Heart right ventricle (tissue), 16 donors: ENCODE results near the gene SLC35E3. TPM values are rescaled to one million over a fixed set of nuclear protein-coding genes. Genes with fewer than 3 reads are reported as not detected.

Experiments
- ATAC-seq, 8 donors: fragments of 200-7000 bp; cut with Tn5 transposase; one replicate each; pipeline ENCODE4 v1.9.1; 2020; ENCODE audit warnings: mild to moderate bottlenecking in 8 of 8, moderate library complexity in 8 of 8, moderate number of reproducible peaks in 1 of 8
- DNase-seq, 2 donors: peaks; one replicate each; pipeline ENCODE4 v3.0.0-alpha.2; 2020
- H3K27ac ChIP-seq, 10 donors: fragments of 200-600 bp; sonication (generic) in 2 of 10; one replicate each; pipeline versions ENCODE4 v1.5.0 to v1.8.0; 2020 to 2022; ENCODE audit warnings: mild to moderate bottlenecking in 3 of 10
- H3K27me3 ChIP-seq, 7 donors: fragments of 200-600 bp; one replicate each; pipeline ENCODE4 v1.8.0; 2021 to 2022; ENCODE audit warnings: mild to moderate bottlenecking in 2 of 7
- H3K36me3 ChIP-seq, 9 donors: fragments of 200-600 bp; sonication (generic) in 1 of 9; one replicate each; pipeline versions ENCODE4 v1.5.0 to v1.8.0; 2020 to 2022; ENCODE audit warnings: mild to moderate bottlenecking in 2 of 9
- H3K4me1 ChIP-seq, 9 donors: fragments of 200-600 bp; sonication (generic) in 1 of 9; one replicate each; pipeline versions ENCODE4 v1.5.0 to v1.8.0; 2020 to 2022; ENCODE audit warnings: mild to moderate bottlenecking in 4 of 9
- H3K4me3 ChIP-seq, 10 donors: fragments of 200-600 bp; sonication (generic) in 2 of 10; one replicate each; pipeline versions ENCODE4 v1.5.0 to v1.8.0; 2020 to 2022; ENCODE audit warnings: mild to moderate bottlenecking in 7 of 10, moderate library complexity in 2 of 10
- H3K9me3 ChIP-seq, 11 donors: fragments of 200-600 bp in 10 of 11; sonication (generic) in 2 of 11; one replicate each; pipeline versions ENCODE4 v1.5.0 to v1.8.0; 2013 to 2022; ENCODE audit warnings: mild to moderate bottlenecking in 2 of 11, control low read depth in 1 of 11, moderate library complexity in 1 of 11
- CTCF ChIP-seq, 9 donors: fragments of 200-600 bp; sonication (generic) in 2 of 9; IDR thresholded peaks; one replicate each; pipeline versions ENCODE4 v1.5.0 to v1.8.0; 2021 to 2022; ENCODE audit warnings: antibody characterized with exemption in 9 of 9, mild to moderate bottlenecking in 5 of 9, moderate library complexity in 1 of 9
- WGBS, 2 donors: extraction: QIAGEN DNeasy Blood & Tissue Kit; methylation state at CpG; one replicate each; pipeline ENCODE4 v1.1.7; 2013; ENCODE audit warnings: inconsistent platforms in 1 of 2; 5-methylcytosine and 5-hydroxymethylcytosine counted together
- intact Hi-C, 10 donors: fragments of 100-400 bp; cut with DNase I; formaldehyde crosslinking; loops; one replicate each; pipeline versions ENCODE4 v1.11.1 to v1.14.2; 2022
- polyA plus RNA-seq, 2 donors: library from polyadenylated mRNA; stranded (reverse); fragments of 200-250 nt; gene quantifications; one replicate each; pipeline ENCODE4 v1.2.3, GENCODE V29; 2013
- total RNA-seq, 10 donors: library from RNA; stranded (reverse); fragmentation: NEBNext Ultra II Directional in 3 of 10; extraction: Animal tissue kit (Norgen Biotek cat#: 25700) in 3 of 10; gene quantifications; one replicate each; pipeline versions ENCODE4 v1.2.1 to v1.2.4, GENCODE V29; 2021 to 2023
- donor health status: Arrhythmogenic right ventricular cardiomyopathy.
- donor health status: ischemic (EF 13 %, LVEDD 7.1; RV severe dilation, severe dysfunction).
- donor health status: healthy with polysubstance abuse.
- donor health status: DM: no; HTN: yes; CAD: no.
- donor health status: DM: no; HTN: no; CAD: no.
- donor health status: ischemic (EF 25% LVEDD 6.9; RV normal size, moderate dysfunction).
- donor health status: ischemic (EF 25% LVEDD 5.7; RV mildly dilated, moderate dysfunction).
- donor health status: healthy.
- donor health status: DM: yes; HTN: yes; CAD: no.
- donor health status: Ischemic cardiomyopathy.
- donor health status: ischemic (EF 35%, LVEDD 5.7; RV mildly dilated, moderate dysfunction).
- donor health status: nonischemic (EF 11% LVEDD 7.7; RV severe dilation, severe dysfunction).
- donor health status: DM: yes; HTN: yes; CAD: no.
- donor health status: PGD.
- donor health status: ischemic (EF 29% LVEDD 5.4; RV normal size, mild dysfunction).
- donor health status: nonischemic (EF 23%, LVEDD 6.1; RV moderate dilation, normal function).

The SLC35E3 gene
- total and polyA plus RNA-seq, 12 donors = 1.8 to 8.9 (median 6.2) TPM

GRCh38 chr12:68759852-68760251 is 13.9 kb downstream of the SLC35E3 start:
- Histone ChIP-seq H3K4me1 (no peaks in the 10 kb centered on the region), H3K27me3 (no peaks in the 10 kb centered on the region), H3K9me3 (no peaks in the 10 kb centered on the region), H3K27ac (no peak overlapping the region), H3K36me3 (peaks cover 0 to 93% (median 7%) of the 10 kb centered on the region in 9 donors), H3K4me3 (no peak overlapping the region)
- TF ChIP-seq CTCF (IDR thresholded peaks at IDR 0.05) = no peak
- intact Hi-C loops = loop anchor here in 1 of 10 donors (5.0 kb wide), 1 partner anchor 47 kb away; the partner anchor contains the start of gene MDM2
- WGBS, 2 donors = 88 to 90% methylated on average over 5 of the region's 5 CpGs
- ATAC-seq = no peak
- DNase-seq = no peak

- WGBS, 2 donors = 93 to 94% methylated on average over 7 of the region's 7 CpGs
- no peaks in the 10 kb centered on the region for H3K9me3 ChIP-seq
- no peaks in the 10 kb centered on the region for H3K4me1 ChIP-seq
- no peak overlapping the region for H3K27ac ChIP-seq
- DNase-seq (no peak), ATAC-seq (no peak)
- TF ChIP-seq CTCF (IDR thresholded peaks at IDR 0.05) = no peak
- H3K27me3 ChIP-seq = no peaks in the 10 kb centered on the region
- intact Hi-C loops = no loop called here
- H3K4me3 ChIP-seq = no peak overlapping the region
- peaks cover 0 to 92% (median 4%) of the 10 kb centered on the region in 9 donors for H3K36me3 ChIP-seq
Measured at GRCh38 chr12:68760806-68761441, 14.9 kb downstream of the SLC35E3 start.

- no peak for TF ChIP-seq CTCF (IDR thresholded peaks at IDR 0.05)
- Histone ChIP-seq H3K9me3 (no peaks in the 10 kb centered on the region), H3K27me3 (no peaks in the 10 kb centered on the region), H3K4me1 (no peaks in the 10 kb centered on the region), H3K36me3 (peaks cover 0 to 92% (median 9%) of the 10 kb centered on the region in 9 donors), H3K27ac (no peak overlapping the region), H3K4me3 (no peak overlapping the region)
- intact Hi-C loops = no loop called here
- DNase-seq = no peak
- WGBS, 2 donors = 96 to 98% methylated on average over 3 of the region's 3 CpGs
- no peak for ATAC-seq
Measured at GRCh38 chr12:68761442-68761812, 15.5 kb downstream of the SLC35E3 start.

- no peak overlapping the region for H3K27ac ChIP-seq
- no peak for DNase-seq
- TF ChIP-seq CTCF (IDR thresholded peaks at IDR 0.05) = no peak
- intact Hi-C loops = no loop called here
- peaks cover 0 to 92% (median 11%) of the 10 kb centered on the region in 9 donors for H3K36me3 ChIP-seq
- no peaks in the 10 kb centered on the region for H3K4me1 ChIP-seq
- no peaks in the 10 kb centered on the region for H3K9me3 ChIP-seq
- H3K4me3 ChIP-seq = no peak overlapping the region
- no peak for ATAC-seq
- H3K27me3 ChIP-seq = no peaks in the 10 kb centered on the region
- whole genome bisulfite sequencing, 2 donors = 84 to 89% methylated on average over 8 of the region's 8 CpGs
Measured at GRCh38 chr12:68761901-68762630, 16.1 kb downstream of the SLC35E3 start.
